ENCODE results near the gene GEMIN2.

GEMIN2 gene

DNA sequence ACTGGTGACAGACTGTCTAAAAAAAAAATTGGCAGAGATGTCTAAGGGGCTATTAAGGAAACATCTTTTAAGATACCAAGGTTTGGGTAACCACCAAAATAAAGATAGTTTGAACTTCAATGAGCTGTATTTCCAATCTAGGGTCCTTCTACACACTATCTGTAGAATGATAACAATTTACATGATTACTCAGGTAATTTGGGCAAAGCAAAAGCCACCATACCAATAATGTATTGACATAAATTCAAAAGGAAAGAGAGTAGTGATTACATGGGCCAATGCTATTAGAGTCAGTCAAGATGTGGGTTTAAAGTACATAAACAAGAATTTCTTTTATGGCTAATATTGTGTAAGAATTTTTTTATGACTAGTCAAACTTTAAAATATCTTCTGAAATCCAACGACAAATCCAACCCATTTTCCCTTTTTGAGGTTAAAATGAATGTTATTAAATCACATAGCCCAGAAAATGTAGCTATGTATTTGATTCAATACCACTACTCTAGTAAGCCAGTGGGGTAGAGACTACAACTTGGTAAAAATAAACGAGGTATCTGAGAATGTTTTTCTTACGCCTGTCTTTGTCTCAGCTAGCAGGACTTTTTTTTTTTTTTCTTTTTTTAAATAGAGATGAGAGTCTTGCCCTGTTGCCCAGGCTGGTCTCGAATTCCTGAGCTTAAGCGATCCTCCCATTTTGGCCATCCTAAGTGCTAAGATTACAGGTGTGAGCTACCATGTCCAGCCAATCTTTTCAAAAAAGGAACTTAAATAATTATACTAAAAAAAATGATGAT is 71.3 kb downstream of the GEMIN2 start:
- H3K36me3 ChIP-seq (replicated peaks): peaks cover 38% of the 10 kb centered on the region
- no peaks in the 10 kb centered on the region for H3K27me3 ChIP-seq (replicated peaks)
- no peak for TF ChIP-seq CTCF (IDR thresholded peaks at IDR 0.05; ENCODE audit: low read depth, low read length, missing control alignments)
- in situ Hi-C loops (cut with HindIII; ENCODE audit: low pct_ligation_motif_present, low sequenced_read_pairs): no loop called here
- DNase-seq: no peak
- H3K4me3 ChIP-seq (ENCODE audit: low read depth, low read length): no peak overlapping the region
- H3K27ac ChIP-seq: no peak overlapping the region

All from brain microvascular endothelial cell (primary cell).